ENCODE results near the gene ICAM5.

DNA sequence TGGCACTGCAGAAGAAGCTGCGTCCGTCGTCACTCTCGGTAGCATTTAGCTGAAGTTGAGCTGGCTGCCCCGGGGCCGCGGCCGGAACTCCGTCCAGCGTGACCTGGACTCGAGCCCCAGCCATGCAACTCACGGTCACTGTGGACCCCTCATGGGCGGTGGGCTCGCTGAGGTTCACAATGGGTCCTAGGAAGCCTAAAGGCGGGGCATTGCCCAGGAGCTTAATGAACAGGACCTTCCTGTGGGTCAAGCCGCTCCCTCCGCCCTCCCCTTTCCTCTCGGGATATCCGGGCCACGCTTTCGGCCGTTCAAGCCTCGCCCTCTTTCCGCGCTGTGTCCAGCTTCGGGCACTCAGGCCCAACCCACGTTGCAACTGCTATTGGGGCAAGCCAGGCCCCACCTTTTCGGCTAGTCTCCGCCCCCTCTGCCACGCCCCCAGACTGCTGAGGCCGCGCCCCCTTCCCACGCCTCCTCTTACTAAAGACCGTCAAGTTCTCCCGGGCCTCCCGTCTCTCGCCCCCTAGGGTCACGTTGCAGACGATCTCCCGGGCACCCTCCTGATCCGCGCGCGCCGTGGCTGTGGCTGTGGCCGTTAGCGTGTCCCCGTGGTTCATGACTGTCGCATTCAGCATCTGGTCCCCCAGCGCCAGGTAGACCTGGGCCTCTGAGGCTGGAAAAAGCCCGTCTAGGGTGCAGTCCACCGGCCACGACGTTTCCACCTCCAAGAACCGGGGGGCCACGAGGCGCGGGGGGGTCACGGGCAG lies 45.0 kb downstream of the ICAM5 start:
- no peak for TF ChIP-seq POLR2AphosphoS5 (IDR thresholded peaks at IDR 0.05; ENCODE audit: low read length)
- TF ChIP-seq RFX5 (IDR thresholded peaks at IDR 0.05; ENCODE audit: low read depth, low read length), result no peak
- no peak for TF ChIP-seq EGR1 (IDR thresholded peaks at IDR 0.05; ENCODE audit: borderline replicate concordance in 1 of 2, low read depth in 2 of 2, low read length in 2 of 2)
- TF ChIP-seq, protein P1, sequence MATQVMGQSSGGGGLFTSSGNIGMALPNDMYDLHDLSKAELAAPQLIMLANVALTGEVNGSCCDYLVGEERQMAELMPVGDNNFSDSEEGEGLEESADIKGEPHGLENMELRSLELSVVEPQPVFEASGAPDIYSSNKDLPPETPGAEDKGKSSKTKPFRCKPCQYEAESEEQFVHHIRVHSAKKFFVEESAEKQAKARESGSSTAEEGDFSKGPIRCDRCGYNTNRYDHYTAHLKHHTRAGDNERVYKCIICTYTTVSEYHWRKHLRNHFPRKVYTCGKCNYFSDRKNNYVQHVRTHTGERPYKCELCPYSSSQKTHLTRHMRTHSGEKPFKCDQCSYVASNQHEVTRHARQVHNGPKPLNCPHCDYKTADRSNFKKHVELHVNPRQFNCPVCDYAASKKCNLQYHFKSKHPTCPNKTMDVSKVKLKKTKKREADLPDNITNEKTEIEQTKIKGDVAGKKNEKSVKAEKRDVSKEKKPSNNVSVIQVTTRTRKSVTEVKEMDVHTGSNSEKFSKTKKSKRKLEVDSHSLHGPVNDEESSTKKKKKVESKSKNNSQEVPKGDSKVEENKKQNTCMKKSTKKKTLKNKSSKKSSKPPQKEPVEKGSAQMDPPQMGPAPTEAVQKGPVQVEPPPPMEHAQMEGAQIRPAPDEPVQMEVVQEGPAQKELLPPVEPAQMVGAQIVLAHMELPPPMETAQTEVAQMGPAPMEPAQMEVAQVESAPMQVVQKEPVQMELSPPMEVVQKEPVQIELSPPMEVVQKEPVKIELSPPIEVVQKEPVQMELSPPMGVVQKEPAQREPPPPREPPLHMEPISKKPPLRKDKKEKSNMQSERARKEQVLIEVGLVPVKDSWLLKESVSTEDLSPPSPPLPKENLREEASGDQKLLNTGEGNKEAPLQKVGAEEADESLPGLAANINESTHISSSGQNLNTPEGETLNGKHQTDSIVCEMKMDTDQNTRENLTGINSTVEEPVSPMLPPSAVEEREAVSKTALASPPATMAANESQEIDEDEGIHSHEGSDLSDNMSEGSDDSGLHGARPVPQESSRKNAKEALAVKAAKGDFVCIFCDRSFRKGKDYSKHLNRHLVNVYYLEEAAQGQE (IDR thresholded peaks at IDR 0.05; ENCODE audit: low read depth, low read length), result no peak
- no peak for TF ChIP-seq GABPA (IDR thresholded peaks at IDR 0.05; ENCODE audit: low read depth)
- no peak for TF ChIP-seq MYC (IDR thresholded peaks at IDR 0.05; ENCODE audit: insufficient read depth, insufficient read length, insufficient replicate concordance, low read length, severe bottlenecking)
- TF ChIP-seq NFYA (IDR thresholded peaks at IDR 0.05; ENCODE audit: borderline replicate concordance, low read depth, low read length), result no peak
- no peak for TF ChIP-seq FOXK2 (IDR thresholded peaks at IDR 0.05)
- no peak for TF ChIP-seq ETV6 (conservative IDR thresholded peaks at IDR 0.05 in 1 of 2, IDR thresholded peaks at IDR 0.05 in 1 of 2; ENCODE audit: borderline replicate concordance in 1 of 2, low read depth in 1 of 2)
- no peak for TF ChIP-seq TAF1 (IDR thresholded peaks at IDR 0.05; ENCODE audit: borderline replicate concordance, low read depth, low read length)
- TF ChIP-seq POLR2A (IDR thresholded peaks at IDR 0.05; ENCODE audit: low read depth, low read length), result no peak

Data from GM12878 (cell line).